MG63 (cell line): ENCODE measurements around the gene IGSF3. TPM values are rescaled to one million over a fixed set of nuclear protein-coding genes. Genes with fewer than 3 reads are reported as not detected.
"Not testable (repeated sequence)": the region's sequence is repeated elsewhere in the genome, so short reads cannot be mapped to it uniquely, and the experiment has no call there.

Source experiments
- DNase-seq: peaks from one replicate; pipeline ENCODE4 v3.0.0-alpha.2; 2020
- H3K27me3 ChIP-seq: fragments of 250-450 bp; sonication (Bioruptor Pico); 2 replicates; pipeline ENCODE4 v1.5.1; 2020; ENCODE audit warnings: mild to moderate bottlenecking, moderate library complexity
- H3K36me3 ChIP-seq: fragments of 250-450 bp; sonication (Bioruptor Pico); 2 replicates; pipeline ENCODE4 v1.5.1; 2020; ENCODE audit warnings: mild to moderate bottlenecking, moderate library complexity
- H3K4me3 ChIP-seq: fragments of 250-450 bp; sonication (Bioruptor Pico); 2 replicates; pipeline ENCODE4 v1.5.1; 2020; ENCODE audit warnings: mild to moderate bottlenecking, moderate library complexity
- H3K9me3 ChIP-seq: fragments of 250-450 bp; sonication (Bioruptor Pico); 2 replicates; pipeline ENCODE4 v1.5.1; 2020; ENCODE audit warnings: mild to moderate bottlenecking, moderate library complexity
- total RNA-seq: library from RNA; depleted of rRNA; stranded (reverse); fragments of >200 nt; shearing (Covaris generic); gene quantifications from 2 replicates; pipeline ENCODE4 v1.2.3, GENCODE V29; 2014; ENCODE audit warnings: low replicate concordance

The IGSF3 gene
- total RNA-seq, 1 experiment from 2014 or later = 5.0 TPM

DNA sequence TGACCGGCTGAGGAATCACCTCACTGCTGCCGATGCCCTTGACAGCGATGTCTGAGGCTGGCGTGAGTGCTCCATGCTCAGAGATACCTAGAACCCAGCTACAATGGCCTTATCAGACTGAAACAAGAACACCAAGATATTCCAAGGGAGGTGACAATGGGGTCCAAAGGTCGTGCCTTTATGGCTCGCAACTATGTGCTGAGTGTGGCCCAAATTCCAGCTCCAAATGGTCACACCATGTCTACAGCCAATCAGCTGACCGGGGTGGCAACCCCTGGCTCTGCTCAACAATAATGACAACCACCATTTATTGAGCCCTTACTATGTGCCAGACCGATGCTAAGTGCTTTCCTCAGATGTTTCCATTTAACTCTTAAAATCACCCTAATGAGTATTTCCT, 20.3 kb downstream of the IGSF3 start:
- H3K4me3 ChIP-seq, H3K27me3 ChIP-seq, H3K9me3 ChIP-seq, DNase-seq, H3K36me3 ChIP-seq: not testable (repeated sequence)

GRCh38 chr1:116646673-116647170, 20.8 kb downstream of the IGSF3 start:
- not testable (repeated sequence) for H3K27me3 ChIP-seq, DNase-seq, H3K4me3 ChIP-seq, H3K9me3 ChIP-seq, H3K36me3 ChIP-seq

GRCh38 chr1:116645802-116646672, 21.5 kb downstream of the IGSF3 start:
- H3K27me3 ChIP-seq, DNase-seq, H3K36me3 ChIP-seq, H3K9me3 ChIP-seq, H3K4me3 ChIP-seq: not testable (repeated sequence)

DNA sequence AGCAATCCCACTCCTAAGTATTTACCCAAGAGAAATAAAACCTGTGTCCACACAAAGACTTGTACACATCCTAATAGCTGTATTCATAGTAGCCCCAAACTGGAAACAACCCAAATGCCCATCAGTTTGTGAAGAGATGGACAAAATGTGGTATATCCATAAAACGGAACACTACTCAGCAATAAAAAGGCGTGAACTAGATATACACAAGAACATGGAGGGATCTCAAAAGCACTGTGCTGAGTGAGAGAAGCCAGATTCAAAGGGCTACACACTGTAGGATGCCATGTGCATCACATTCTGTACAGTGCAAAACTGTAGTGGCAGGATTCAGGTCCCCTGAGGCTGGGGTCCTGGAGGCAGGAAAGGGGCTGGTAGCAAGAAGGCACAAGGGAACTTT, 22.5 kb downstream of the IGSF3 start:
- H3K4me3 ChIP-seq, H3K9me3 ChIP-seq, DNase-seq, H3K27me3 ChIP-seq, H3K36me3 ChIP-seq: not testable (repeated sequence)

GRCh38 chr1:116644096-116644495, 23.4 kb downstream of the IGSF3 start:
- H3K9me3 ChIP-seq, H3K27me3 ChIP-seq, DNase-seq, H3K4me3 ChIP-seq, H3K36me3 ChIP-seq: not testable (repeated sequence)

DNA sequence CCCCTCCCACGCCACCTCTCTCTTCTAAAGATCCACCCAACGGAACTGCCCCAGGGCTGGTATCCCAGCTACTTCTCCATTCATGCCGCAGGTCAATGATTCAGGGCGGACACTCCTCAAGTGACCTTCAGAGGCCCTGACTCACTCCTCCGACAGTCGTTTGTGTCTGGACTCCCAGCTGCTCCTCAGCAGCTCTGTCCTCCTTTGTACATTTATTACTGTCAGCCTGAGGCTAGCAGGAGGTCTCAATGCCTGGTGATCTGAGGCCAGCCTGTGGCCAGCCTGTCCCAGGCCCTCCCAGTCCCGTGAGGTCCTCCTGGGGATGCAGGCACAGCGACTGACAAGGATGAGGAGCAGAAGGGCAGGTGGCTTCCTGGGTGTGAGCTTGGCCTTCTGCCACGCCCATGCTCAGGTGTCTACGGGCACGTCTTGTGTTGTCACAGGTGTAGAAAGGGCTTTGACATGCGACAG, 24.2 kb downstream of the IGSF3 start:
- DNase-seq, H3K36me3 ChIP-seq, H3K9me3 ChIP-seq, H3K4me3 ChIP-seq, H3K27me3 ChIP-seq: not testable (repeated sequence)

DNA sequence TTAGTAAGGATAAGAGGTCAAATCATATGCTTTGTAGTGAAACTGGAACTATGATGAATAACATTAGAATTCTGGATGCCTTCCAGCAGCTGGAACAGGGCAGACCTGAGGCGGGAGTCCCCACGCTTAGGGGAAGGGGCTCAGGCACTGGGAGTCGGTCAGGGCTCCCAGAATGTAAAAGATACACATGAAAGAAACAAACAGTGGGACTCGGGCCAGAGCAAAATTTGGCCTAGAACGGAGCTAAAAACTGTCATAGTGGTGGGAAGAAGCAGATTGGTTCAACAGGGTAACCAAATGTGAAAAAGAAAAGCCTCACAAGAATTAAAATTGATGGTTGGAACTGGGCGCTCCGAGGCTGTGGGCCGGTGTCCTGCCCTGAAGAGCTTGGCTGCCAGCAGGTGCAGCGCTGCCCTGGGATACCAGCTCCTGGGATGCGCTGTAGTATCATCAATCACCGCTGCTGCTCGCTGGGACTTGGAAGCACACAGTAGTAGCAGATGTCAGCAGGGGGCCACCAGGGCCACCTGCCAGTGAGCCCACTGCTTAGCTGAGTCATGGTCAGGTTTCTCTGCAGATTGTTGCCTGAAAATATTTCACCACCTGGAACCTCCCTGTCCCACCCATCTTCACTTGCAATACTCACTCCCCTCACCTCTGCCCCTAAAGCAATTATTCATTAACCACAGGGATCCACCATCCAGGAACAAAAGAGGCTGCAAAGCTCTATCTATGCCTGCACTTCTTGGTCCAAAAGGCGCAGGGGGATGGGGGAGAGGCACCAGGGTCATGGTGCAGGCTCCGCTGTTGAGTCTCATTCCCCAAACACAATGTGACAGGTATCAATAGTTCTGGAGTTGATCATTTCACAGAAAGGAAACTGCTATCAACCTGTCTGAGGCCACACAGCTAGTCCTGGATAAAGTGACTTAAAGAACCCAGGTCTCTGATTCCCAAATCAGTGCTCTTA, 24.9 kb downstream of the IGSF3 start:
- not testable (repeated sequence) for H3K9me3 ChIP-seq, DNase-seq

GRCh38 chr1:116637583-116637982, 29.9 kb downstream of the IGSF3 start:
- not testable (repeated sequence) for H3K36me3 ChIP-seq, H3K27me3 ChIP-seq, H3K9me3 ChIP-seq, H3K4me3 ChIP-seq, DNase-seq

More for the DNA sequence above, 24.9 kb downstream of the IGSF3 start:
- not testable (repeated sequence) for H3K4me3 ChIP-seq, H3K27me3 ChIP-seq, H3K36me3 ChIP-seq

GRCh38 chr1:116636584-116636983, 30.9 kb downstream of the IGSF3 start:
- H3K27me3 ChIP-seq, H3K9me3 ChIP-seq, H3K36me3 ChIP-seq, H3K4me3 ChIP-seq, DNase-seq: not testable (repeated sequence)

DNA sequence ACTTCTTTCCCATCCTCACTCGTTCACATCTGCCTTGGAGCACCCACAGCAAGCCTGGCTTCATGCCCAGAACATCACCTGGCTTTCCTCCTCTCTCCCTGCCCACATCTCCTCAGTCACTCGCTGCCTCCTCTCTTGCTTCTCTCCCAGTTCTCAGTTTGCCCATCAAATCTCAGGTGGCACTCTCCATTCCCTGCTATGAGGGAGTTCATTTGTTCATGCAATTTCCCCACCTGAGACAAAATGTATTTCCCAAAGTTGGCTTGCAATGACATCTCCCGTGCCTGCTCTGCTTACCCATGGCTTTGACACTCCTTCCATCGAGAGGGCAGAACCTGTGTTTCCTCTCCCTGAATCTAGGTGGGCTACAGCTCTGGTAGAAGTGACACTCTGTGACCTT, 33.1 kb downstream of the IGSF3 start:
- H3K9me3 ChIP-seq, H3K36me3 ChIP-seq, H3K4me3 ChIP-seq: not testable (repeated sequence)

GRCh38 chr1:116631996-116632925, 35.3 kb downstream of the IGSF3 start:
- not testable (repeated sequence) for DNase-seq, H3K27me3 ChIP-seq, H3K9me3 ChIP-seq, H3K4me3 ChIP-seq, H3K36me3 ChIP-seq

More for the DNA sequence above, 33.1 kb downstream of the IGSF3 start:
- H3K27me3 ChIP-seq, DNase-seq: not testable (repeated sequence)

DNA sequence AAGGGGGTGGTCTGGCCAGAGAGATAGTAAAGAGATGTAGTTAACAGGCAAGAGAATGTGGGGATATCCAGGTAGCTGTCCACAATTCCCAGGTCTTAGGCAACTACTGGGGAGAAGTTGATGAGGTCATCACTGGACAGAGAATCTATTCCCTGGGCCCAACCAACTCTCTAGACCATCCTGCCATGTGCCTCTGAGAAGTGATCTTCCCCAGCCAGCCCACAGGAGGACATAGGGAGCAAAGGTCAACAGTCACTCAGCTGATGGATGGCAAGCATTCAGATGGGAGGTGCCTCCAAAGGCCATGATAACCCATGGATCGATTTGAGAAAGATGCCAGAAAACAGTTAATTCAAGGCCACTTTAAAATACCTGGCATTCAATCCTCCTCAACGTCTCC, 36.0 kb downstream of the IGSF3 start:
- not testable (repeated sequence) for H3K4me3 ChIP-seq, H3K9me3 ChIP-seq, H3K36me3 ChIP-seq, DNase-seq, H3K27me3 ChIP-seq

DNA sequence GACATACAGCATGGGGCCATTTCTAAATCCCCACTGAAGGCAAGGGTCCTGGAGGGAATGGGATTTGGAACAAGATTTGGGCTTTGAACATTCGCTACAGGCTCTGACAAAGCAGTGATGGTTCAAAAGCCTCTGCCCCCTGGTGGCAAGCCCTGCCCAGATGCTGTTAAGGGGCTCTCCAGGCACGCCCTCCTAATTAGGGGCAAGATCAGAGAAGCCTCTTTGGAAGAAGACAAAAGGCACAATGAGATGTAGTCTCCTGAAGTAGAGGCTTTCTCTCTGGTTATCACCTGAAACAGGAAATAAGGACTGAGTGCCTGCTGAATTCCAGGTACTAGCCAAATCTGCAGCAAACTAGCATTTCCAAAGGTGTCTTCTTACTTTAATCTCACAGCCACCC, 37.5 kb downstream of the IGSF3 start:
- H3K27me3 ChIP-seq, H3K4me3 ChIP-seq, H3K36me3 ChIP-seq, H3K9me3 ChIP-seq, DNase-seq: not testable (repeated sequence)

GRCh38 chr1:116629441-116629840, 38.1 kb downstream of the IGSF3 start:
- not testable (repeated sequence) for DNase-seq, H3K27me3 ChIP-seq, H3K4me3 ChIP-seq, H3K36me3 ChIP-seq, H3K9me3 ChIP-seq

DNA sequence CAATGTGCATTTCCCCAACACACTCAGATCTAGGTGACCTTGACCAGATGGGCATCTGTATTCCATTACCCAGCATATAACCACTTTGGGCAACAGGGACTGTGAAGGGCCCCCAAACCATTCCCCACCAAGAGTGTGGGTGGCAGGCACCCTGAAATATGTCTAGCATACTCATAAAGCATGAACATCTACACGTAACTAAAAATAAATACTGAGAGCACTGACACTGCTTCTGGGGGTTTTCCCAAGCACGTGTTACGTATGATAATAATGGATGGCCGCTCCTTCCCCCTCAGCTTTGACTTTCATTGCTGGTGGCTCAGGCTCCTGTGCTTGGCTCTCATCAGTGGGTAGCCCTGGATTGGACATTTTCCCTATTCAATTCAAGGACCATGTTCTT, 39.1 kb downstream of the IGSF3 start:
- Histone ChIP-seq H3K4me3 (no peak overlapping the region), H3K27me3 (no peaks in the 10 kb centered on the region), H3K9me3 (no peaks in the 10 kb centered on the region), H3K36me3 (no peaks in the 10 kb centered on the region)
- no peak for DNase-seq

DNA sequence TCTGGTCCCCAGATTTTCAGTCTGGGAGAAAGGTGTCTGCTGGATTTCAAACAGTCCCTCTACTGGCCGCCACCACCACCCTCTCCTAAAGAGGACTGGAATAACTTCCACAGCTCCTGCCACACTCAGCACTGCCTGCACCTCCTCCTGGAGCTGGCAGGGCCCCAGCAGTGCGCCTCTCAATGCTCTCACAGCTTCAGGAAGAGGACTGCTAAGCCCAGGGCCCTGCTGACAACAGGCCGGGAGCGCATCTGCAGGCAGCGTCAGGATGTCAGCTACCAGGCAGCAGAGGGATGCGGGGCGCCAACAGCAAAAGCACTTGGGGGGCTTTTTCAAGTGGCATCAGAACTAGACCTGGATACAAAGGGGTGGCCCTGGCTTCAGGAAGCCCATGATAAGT, 40.2 kb downstream of the IGSF3 start:
- not testable (repeated sequence) for H3K36me3 ChIP-seq, H3K27me3 ChIP-seq, H3K4me3 ChIP-seq, H3K9me3 ChIP-seq, DNase-seq
